DLD1 (cell line): ENCODE results near the gene POM121L2.
"Not testable (repeated sequence)": the region's sequence is repeated elsewhere in the genome, so short reads cannot be mapped to it uniquely, and the experiment has no call there.

Experiments
- in situ Hi-C: cut with HindIII; loops from 2 replicates; pipeline ENCODE4 v1.10.0; 2017; ENCODE audit warnings: low sequenced_read_pairs

POM121L2 gene

GRCh38 chr6:27267003-27267402 is 45.1 kb downstream of the POM121L2 start:
- in situ Hi-C loops: not testable (repeated sequence)

GRCh38 chr6:27263886-27264285 is 48.2 kb downstream of the POM121L2 start:
- in situ Hi-C loops: no loop called here

GRCh38 chr6:27260836-27261375 is 51.2 kb downstream of the POM121L2 start:
- in situ Hi-C loops: no loop called here

GRCh38 chr6:27260369-27260768 is 51.7 kb downstream of the POM121L2 start:
- in situ Hi-C loops: no loop called here
